Kidney epithelial cell (primary cell): ENCODE measurements around the gene CCM2. TPM values are rescaled to one million over a fixed set of nuclear protein-coding genes. Genes with fewer than 3 reads are reported as not detected.

Experiments
- DNase-seq: peaks from one replicate; pipeline ENCODE4 v3.0.0-alpha.2; 2010; ENCODE audit warnings: low read depth
- H3K27me3 ChIP-seq: 2 replicates; pipeline ENCODE4 v1.6.0; 2011; ENCODE audit warnings: low read length; ENCODE audit not compliant: control insufficient read depth, insufficient read depth
- H3K36me3 ChIP-seq: 2 replicates; pipeline ENCODE4 v1.5.1; 2011; ENCODE audit warnings: low read length; ENCODE audit not compliant: control insufficient read depth, insufficient read depth
- H3K4me3 ChIP-seq: 2 replicates; pipeline ENCODE4 v1.5.1; 2011; ENCODE audit warnings: low read depth, mild to moderate bottlenecking, control low read depth, low read length
- total RNA-seq: library from RNA; depleted of rRNA; stranded (reverse); fragments of >200 nt; gene quantifications from 2 replicates; pipeline ENCODE4 v1.2.3, GENCODE V29; 2015
- TF ChIP-seq, protein P1 (sequence below): IDR thresholded peaks from 2 replicates; pipeline ENCODE4 v1.5.1; 2011; ENCODE audit warnings: mild to moderate bottlenecking, moderate library complexity, low read length, control low read depth, inconsistent platforms; ENCODE audit not compliant: insufficient read depth, poor library complexity, severe bottlenecking

Gene CCM2
- total RNA-seq: 60.2 and 70.7 TPM in 2 replicates

DNA sequence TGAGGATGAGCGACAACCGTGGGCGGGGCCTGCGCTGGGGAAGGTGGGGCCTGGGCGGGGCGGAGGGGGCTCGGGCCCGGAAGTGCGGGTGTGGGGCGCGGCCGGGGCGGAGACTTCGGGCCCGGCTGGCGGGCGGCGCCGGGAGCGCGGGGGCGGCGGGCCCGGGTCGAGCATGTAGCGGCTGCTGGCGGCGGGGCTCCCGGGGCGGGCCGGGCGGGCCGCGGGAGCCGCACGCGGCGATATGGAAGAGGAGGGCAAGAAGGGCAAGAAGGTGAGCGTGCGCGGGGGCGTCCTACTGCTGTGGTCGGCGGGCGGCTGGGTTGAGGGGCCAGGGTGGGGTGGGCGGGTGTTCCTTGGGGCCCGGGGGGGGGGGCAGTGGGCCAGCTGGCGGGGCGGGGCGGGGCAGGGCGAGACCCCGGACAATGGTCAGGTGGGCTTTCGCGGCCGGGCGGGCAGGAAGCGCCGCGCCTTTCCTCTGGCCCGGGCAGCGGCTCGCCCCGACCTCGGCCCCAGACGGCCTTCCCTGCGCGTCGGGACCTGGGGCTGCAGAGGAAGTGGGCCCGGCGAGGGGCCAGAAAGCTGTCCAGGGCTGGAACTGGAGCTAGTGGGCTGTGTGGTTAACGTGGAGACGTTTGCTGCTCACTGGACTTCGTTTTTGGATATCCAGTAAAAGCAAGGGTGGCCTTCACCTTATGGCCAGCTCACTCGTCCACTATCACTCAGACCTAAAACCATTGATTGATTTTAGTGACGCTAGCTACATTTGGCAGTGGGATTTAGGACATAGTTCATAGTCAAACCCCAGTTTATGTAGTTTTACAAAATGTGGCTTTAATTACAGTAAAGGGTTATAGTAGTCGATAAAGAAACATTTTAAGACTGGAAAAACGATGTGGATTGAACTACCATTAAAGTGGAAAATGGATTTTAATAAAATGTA is at the start of gene CCM2:
CCM2 (plus strand) TSS at position 109 of the 940 bp plus-strand sequence; CDS start at position 242, 133 bp downstream.
- TF ChIP-seq, protein P1, sequence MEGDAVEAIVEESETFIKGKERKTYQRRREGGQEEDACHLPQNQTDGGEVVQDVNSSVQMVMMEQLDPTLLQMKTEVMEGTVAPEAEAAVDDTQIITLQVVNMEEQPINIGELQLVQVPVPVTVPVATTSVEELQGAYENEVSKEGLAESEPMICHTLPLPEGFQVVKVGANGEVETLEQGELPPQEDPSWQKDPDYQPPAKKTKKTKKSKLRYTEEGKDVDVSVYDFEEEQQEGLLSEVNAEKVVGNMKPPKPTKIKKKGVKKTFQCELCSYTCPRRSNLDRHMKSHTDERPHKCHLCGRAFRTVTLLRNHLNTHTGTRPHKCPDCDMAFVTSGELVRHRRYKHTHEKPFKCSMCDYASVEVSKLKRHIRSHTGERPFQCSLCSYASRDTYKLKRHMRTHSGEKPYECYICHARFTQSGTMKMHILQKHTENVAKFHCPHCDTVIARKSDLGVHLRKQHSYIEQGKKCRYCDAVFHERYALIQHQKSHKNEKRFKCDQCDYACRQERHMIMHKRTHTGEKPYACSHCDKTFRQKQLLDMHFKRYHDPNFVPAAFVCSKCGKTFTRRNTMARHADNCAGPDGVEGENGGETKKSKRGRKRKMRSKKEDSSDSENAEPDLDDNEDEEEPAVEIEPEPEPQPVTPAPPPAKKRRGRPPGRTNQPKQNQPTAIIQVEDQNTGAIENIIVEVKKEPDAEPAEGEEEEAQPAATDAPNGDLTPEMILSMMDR: no peak
- H3K4me3 ChIP-seq: peak within 1 kb of the TSS; percentile 61
- no peaks in the 10 kb centered on the region for H3K27me3 ChIP-seq
- no peak for DNase-seq
- no peaks in the 10 kb centered on the region for H3K36me3 ChIP-seq

DNA sequence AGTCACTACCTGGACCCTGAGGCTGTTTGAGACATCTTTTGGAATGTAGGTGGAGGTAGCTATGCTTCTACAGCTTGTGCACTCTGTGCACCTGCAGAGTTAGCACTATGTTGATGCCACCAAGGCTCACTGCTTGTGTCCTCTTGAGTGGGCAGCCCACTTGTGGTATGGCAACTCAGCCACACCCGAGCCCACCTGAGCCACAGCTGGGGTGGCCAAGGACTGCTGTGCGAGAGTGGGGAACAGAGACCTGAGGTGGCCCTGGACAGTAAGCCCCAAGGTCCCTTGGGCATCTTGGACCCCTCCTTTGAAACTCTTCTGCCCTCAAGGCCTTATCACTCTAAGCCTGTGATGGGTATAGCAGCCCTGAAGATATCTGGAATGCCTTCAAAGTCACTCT is 46.8 kb upstream of the CCM2 start:
- TF ChIP-seq, protein P1: no peak
- no peak for DNase-seq
- H3K36me3 ChIP-seq: no peaks in the 10 kb centered on the region
- no peak overlapping the region for H3K4me3 ChIP-seq
- H3K27me3 ChIP-seq: no peaks in the 10 kb centered on the region

DNA sequence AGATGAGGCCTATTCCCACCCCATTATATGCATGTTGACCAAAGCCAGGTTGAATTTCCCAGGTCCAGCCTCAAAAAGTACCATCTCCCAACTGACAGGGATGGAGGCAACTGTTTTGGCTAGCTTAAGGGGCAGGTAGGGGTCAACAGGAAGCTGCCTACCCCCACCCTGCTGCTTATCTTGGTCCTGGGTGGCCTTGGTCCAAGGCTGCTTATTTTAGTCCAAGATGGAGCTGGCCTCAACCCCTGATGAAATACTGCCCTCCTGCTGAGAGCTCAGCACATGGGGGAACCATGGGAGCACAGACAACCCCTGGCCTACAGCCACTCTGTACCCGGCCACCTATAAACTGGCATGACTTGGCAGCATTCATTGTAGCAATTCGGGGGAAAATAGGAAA is 44.3 kb upstream of the CCM2 start:
- no peak overlapping the region for H3K4me3 ChIP-seq
- H3K27me3 ChIP-seq: peaks cover 2% of the 10 kb centered on the region
- no peaks in the 10 kb centered on the region for H3K36me3 ChIP-seq
- TF ChIP-seq, protein P1: no peak
- no peak for DNase-seq

DNA sequence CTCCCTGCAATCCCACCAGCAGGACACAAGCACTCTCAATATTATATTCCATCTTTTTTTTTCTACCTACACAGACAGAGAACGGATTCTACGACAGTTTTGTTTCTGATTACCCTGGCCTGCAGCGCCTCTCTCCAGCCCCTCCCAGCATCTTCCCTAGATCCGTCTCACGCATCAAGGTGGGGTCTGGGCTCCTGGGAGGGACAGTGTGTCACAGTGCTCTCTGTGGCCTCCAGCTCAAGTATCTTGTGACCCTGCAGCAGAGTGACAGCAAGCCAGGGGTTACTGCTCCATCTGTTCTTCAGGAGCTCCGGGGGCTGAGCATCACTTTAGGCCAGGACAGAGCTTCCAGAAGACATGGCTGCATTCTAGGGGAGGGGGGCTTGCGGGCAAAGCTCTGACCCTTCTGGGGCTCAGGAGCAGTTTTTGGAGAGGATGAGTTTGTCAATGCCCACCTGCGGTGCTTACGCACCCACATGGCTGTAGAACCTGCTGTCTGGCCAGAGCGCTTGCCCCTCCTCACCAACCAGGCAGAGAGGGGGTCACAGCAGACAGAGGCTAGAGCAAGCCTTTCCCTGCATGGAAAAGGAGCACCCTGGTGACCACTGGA is 43.7 kb upstream of the CCM2 start:
- Histone ChIP-seq H3K36me3 (no peaks in the 10 kb centered on the region), H3K4me3 (no peak overlapping the region), H3K27me3 (peaks cover 2% of the 10 kb centered on the region)
- no peak for DNase-seq
- TF ChIP-seq, protein P1: no peak

DNA sequence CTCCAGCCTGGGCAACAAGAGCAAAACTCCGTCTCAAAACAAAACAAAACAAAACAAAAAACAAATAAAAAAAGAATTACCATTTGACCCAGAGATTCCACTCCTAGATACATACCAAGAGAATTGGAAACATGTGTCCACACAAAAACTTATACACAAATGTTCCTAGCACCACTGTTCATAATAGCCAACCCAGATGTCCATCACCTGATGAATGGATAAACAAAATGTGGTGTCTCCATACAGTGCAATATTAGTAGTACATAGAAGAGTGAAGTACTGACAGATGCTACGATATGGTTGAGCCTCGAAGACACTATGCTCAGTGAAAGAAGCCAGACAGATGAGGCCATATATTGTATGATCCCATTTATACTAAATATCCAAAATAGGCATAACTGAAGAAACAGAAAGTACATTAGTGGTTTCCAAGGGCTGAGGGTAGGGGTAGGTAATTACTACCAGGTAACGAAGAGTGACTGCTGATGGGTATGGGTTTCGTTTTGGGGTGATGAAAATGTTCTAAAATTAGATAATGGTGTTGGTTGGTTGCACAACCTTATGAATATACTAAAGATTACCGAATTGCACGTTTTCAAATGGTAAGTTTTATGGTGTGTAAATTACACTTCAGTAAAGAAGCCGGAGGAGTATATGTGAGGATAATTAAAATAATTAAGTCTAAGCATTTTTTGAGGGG is 41.2 kb upstream of the CCM2 start:
- Histone ChIP-seq H3K36me3 (no peaks in the 10 kb centered on the region), H3K27me3 (peaks cover 13% of the 10 kb centered on the region), H3K4me3 (no peak overlapping the region)
- TF ChIP-seq, protein P1: no peak
- no peak for DNase-seq
